Measurements from ENCODE around the gene ZNF436.

DNA sequence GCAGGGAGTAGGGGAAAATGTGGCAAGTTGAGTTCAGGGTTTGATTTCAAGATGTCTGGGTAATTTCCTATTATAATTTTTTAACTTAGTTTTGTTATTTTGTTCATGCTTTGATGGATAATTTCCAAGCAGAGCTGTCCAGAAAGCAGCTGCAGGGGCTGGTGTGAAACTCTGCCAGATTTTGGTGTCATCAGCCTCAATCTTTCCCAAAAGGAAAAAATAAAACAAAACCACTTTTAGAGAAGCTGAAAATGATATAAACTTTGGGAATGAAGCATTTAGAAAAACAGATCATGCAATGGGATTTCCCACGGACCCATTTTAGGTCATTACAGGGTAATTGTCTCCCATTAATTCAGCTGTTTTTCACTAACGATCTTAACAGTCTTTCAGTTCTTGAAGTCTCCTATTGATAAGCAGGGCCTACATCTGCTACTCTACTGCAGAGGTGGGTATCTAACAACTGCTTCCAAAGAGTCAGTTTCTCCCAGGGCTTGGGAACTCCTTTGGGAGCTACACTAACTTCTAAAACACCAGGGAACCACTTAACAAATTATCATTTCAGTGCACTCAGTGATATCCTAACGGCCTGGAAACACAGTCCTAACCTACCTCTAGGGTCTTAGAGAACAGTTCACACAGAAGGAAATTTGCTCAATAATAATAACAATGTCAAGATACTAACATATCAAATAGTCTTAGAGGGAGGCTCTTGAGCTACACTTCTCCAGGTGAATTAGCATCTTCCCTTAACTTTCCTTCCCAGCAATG is 12.3 kb downstream of the ZNF436 start:
- no peak for TF ChIP-seq POLR2A (IDR thresholded peaks at IDR 0.05)
- TF ChIP-seq, protein P1, sequence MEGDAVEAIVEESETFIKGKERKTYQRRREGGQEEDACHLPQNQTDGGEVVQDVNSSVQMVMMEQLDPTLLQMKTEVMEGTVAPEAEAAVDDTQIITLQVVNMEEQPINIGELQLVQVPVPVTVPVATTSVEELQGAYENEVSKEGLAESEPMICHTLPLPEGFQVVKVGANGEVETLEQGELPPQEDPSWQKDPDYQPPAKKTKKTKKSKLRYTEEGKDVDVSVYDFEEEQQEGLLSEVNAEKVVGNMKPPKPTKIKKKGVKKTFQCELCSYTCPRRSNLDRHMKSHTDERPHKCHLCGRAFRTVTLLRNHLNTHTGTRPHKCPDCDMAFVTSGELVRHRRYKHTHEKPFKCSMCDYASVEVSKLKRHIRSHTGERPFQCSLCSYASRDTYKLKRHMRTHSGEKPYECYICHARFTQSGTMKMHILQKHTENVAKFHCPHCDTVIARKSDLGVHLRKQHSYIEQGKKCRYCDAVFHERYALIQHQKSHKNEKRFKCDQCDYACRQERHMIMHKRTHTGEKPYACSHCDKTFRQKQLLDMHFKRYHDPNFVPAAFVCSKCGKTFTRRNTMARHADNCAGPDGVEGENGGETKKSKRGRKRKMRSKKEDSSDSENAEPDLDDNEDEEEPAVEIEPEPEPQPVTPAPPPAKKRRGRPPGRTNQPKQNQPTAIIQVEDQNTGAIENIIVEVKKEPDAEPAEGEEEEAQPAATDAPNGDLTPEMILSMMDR (IDR thresholded peaks at IDR 0.05) = no peak

Data from Peyer's patch (tissue), 4 donors.